ENCODE results near the gene MYO1C.
"Not testable (repeated sequence)": the region's sequence is repeated elsewhere in the genome, so short reads cannot be mapped to it uniquely, and the experiment has no call there.

MYO1C gene

DNA sequence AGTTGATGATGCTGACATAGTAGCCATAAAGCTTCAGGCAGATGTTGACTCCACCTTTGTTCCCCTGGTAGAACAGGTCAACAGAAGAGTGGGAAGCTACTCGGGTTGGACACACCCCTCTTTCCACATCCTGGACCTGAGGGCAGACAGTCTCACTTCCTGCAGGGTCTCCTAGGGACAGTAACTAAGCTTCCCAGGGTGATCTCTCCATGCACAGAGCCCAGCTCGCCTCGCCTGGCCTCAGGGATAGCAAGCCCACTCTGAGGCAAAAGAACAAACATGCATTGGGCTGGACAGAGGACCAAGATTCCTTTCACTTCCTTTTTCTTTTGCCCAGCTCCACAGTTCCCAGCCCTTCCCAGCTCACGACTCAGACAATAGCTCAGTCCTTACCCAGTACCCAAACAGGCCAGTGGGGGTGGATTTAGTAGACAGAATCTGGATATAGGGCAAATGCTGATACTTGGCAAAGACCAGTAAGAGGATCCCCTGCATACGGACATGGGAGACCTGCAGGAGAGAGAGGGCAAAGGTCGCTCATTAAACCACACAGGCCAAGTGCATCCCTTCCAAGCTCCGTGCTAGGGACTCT, 16.9 kb upstream of the MYO1C start:
- no peak for DNase-seq (ENCODE audit: low read depth in 4 of 4, low spot score in 1 of 4)

DNA sequence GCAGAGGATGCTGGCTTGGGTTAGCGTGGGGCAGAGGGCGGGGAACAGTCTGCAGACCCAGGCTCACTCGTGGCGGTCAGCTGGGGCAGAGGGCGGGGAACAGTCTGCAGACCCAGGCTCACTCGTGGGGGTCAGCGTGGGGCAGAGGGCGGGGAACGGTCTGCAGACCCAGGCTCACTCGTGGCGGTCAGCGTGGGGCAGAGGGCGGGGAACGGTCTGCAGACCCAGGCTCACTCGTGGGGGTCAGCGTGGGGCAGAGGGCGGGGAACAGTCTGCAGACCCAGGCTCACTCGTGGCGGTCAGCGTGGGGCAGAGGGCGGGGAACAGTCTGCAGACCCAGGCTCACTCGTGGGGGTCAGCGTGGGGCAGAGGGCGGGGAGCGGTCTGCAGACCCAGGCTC, 16.2 kb upstream of the MYO1C start:
- not testable (repeated sequence) for DNase-seq (ENCODE audit: low read depth in 4 of 4, low spot score in 1 of 4)

DNA sequence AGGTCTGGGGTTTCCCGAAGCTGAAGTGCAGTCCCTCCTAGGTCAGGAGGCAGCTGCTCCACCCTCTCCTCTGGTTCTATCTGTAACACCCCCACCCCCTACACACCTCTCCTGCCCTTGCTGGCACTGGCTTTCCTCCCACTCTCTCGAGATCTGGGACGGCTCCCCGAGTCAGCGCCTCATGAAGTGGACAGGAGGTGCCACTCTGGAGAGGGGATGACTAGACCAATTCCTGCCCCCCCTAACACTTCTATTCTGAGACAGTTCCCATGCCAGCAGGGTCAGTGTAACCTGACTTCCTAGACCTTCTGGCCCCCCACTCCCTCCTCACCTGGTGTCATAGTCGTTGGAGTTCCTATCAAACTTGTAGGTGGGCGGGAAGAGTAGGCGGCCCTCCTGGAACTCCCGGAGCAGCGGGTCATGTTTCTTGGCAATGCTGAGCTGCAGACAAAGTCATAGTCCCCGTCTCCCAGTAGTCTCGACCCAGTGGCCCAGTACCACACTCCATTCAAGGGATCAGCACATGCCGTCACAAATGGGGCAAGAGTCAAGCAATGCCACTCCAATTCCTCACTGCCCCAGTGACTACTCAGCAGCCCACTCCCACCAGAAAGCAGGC, 14.3 kb upstream of the MYO1C start:
- no peak for DNase-seq (ENCODE audit: low read depth in 4 of 4, low spot score in 1 of 4)

DNA sequence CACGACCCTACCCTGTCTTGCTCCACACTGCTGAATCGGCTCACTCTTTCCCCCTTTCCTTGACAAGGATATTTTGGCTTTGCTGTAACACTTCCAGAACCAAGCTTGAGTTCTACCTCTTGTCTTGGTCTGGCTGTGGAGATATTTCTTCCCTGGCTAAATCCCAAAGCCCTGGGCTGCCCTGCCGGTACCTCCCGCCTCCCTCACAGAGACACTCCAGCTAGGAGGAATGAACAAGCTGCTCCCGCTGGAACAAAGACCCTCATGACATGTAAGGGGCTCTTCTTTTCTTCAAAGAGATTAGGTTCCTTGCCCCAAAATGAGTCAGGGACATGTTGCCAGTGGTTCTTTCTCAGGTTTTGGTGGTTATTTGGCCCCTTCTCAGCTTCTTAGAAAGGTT, 13.1 kb upstream of the MYO1C start:
- DNase-seq (ENCODE audit: low read depth in 4 of 4, low spot score in 1 of 4) = no peak

DNA sequence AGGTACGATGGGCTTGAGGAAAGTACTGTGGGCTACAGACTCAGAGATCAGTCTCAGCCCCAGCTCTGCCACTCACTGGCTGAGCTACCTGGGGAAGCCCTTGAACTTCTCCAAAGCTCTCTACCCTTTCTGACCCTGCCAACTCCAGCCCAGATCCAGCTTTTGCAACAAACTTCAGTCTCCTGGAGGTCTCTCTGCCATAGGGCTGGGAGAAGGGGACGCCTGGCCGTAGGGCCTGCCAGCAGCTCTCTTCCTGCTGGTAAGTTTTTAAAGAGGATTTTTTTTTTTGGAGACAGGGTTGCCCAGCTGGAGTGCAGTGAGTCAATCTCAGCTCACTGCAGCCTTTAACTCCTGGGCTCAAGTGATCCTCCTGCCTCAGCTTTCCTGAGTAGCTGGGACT, 12.4 kb upstream of the MYO1C start:
- no peak for DNase-seq (ENCODE audit: low read depth in 4 of 4, low spot score in 1 of 4)

DNA sequence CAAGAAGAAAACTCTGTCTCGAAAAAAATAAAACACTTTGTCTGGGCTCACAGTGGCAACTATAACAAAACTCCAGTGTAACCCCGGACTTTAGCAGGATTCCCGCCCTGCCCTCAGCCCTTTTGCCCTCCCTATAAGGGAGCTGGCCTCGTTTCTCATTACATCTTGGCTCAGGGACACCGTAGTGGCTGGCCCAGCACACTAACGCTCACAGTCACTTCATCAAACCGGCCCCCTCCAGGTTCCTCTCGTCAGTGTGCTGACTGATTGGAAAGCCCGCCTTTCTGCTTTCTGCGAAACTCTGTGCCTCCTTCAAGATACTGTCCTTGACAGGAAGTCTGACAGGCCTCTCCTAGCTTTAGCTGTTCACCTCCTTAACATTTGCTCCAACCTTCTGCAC, 11.2 kb upstream of the MYO1C start:
- no peak for DNase-seq (ENCODE audit: low read depth in 4 of 4, low spot score in 1 of 4)

DNA sequence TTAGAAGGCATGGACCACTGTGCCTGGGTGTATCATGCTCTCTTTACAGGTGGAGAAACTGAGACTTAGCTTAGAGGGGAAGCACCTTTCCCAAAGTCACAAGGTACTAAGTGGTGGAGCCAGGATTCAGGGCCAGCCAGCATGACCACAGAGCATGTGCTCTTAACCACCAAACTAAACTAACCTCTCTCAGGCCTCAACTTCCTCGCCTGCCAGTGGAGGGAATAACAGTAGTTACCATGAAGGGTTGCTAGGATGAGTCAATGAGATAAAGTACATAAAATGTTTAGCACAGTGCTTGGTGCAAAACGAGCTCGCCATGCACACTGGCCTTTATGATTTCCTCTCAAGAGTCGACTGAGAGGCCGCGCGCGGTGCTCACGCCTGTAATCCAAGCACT, 6.4 kb upstream of the MYO1C start:
- no peak for DNase-seq (ENCODE audit: low read depth in 4 of 4, low spot score in 1 of 4)

DNA sequence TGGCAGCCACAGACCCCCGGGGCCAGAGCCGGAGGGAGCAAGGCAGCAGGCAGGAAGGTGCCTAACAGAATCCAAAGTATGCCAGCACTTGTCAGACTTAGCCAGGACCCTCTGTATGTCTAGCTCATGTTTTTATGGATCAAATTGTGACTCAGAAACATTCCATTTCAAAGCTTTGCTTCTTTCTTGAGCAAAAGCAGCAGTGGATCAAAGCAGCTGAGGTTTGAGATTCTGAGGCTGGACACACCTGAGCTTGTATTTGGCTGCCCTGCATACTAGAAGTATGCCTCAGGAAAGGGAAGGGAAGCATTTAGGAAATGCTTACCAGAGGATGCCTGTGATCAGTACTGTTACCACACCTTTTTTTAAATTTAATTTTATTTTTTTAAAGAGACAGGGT, 5.7 kb upstream of the MYO1C start:
- DNase-seq (ENCODE audit: low read depth in 4 of 4, low spot score in 1 of 4) = no peak

DNA sequence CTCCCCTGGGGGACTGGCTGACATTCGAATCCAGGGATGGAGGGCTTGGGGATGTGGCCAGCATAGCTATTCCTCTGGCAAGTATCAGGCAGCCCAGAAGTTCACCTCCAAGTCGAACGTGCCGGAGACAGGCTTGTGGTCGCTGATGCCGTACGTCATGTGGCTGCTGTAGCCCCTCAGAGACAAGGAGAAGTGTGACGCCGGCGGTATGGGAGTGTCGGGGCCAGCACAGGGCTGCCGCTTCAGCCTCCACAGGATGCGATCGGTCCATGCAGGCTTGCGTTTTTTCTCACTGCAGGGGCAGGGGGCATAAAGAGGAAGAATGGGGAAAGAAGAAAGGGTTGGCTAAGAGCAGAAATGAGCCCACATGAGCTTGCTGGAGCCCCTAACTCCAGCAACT, 5.3 kb upstream of the MYO1C start:
- no peak for DNase-seq (ENCODE audit: low read depth in 4 of 4, low spot score in 1 of 4)

DNA sequence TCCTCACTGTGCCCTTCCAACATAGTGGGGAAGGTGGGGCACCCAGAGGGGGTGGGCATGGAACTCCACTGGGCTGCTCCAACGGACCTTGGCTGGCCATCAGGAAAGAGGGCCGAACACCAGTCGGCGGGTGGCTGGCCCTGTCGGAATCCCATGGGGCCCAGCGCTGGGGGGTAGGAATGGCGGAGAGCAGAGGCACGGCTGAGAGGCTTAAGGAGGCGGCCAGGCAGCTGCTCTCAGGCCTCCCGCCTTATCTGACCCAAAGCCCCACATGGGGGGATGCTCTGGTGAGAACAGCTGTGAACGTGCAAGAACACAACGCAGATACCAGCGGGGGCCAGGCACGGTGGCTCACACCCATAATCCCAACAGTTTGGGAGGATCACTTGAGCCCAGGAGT, 4.4 kb upstream of the MYO1C start:
- DNase-seq (ENCODE audit: low read depth in 4 of 4, low spot score in 1 of 4) = no peak

DNA sequence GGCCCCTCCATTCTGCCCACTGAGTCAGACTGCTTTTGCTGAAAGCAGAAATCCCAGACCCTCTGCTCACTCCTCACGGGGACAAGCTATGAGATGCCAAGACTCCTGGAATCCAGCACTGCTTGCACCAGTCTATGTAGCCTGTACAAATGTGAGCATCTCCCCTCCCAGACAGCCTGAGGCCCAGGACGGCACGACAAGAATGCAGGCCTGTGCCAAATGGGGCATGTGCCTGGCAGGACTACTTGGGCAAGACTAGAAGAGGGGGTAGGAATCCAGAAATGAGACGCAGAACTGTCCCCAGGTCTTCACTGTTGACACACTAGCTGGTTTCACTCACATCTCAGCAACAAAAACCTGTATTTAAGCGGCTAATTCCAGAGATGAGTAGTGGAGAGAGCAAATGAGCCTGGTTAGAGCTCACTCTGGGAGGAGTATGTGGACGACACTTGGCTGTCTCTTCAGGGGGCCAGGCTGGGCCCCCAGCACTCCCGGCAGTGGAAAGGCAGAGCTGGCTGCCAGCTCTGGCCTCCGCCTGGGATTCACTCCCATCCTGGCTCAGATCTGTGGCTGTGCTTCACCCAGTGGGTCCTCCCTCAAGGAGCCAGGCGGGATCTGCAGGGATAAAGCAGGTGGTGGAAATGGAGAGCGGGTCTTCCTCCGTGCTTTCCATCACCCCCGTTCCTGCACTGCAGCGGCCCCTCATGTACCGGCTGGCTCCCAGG, 2.9 kb upstream of the MYO1C start:
- DNase-seq (ENCODE audit: low read depth in 4 of 4, low spot score in 1 of 4) = no peak

DNA sequence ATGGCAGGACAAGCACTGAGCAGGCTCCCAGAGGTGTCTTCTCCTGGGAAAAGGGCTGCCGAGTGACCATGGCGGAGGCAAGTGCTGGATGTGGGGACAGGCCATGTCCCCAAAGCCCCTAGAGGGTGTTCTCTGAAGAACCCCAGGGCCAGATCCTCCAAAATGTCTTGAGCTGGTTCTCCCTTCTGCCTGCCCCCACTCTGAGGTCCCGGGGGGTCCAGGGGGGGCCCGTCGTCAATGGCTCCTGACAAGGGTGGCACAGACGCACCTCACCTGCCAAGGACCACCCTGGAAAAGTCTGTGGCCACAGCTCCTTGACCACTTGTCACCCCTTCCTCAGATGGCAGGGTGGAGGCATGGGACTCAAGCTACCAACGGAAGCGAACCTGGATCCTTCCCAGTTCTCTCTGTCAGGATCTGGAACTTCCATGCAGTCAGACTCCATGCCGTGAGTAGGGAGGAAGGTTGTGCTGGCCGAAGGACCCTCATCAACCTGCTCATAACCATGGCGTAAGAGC, 2.3 kb upstream of the MYO1C start:
- no peak for DNase-seq (ENCODE audit: low read depth in 4 of 4, low spot score in 1 of 4)

DNA sequence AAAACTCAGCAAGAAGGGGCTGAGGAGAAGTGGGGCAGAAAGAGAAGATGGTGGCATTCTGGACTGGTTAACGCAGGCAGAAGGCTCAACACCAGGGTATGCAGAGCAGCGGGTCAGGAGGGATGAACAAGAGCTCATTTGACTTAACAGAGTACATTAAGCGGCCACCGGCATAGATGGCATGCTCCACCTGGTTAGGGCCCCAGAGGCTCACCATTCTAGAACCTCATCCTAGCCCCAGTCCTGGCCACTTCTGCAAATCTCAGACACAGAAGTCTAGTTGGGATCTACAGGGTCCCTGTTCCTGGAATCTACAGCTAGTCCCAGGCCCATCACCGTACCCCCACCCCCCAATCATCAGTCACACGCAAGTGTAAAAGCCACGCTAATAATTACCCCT, 1.7 kb upstream of the MYO1C start:
- no peak for DNase-seq (ENCODE audit: low read depth in 4 of 4, low spot score in 1 of 4)

DNA sequence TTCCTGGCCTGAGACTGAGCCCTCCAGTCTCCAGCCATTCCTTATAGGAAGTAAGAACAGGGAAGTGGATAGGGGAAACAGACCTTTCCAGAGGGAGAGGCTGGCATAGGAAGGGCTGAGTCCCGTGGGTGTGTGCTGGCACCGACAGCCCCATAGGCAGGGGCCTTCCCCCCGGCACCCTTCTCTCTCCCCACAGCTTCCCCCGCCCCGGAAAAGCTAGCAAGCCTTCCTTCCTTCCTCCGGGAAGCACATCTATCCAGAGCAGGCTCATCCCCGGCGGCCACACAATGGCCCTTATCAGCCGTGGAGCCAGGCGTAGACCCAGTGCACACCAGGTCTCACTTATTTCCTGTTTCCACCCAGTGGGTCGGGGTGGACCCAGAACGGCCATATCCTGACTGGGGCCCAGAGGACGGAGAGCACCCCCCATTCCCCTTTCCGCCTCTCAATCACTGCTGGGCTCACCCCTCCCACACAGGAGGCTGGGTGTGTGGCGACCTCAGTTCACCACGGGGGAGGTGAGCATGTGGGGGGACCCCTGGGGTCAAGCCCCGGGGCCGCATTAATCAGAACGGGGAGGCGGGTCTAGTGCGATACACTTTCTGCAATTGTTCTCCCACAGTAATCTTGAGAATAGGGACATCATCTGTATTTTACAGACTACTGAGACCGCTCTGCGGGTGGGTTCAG, 950 bp upstream of the MYO1C start:
- no peak for DNase-seq (ENCODE audit: low read depth in 4 of 4, low spot score in 1 of 4)

DNA sequence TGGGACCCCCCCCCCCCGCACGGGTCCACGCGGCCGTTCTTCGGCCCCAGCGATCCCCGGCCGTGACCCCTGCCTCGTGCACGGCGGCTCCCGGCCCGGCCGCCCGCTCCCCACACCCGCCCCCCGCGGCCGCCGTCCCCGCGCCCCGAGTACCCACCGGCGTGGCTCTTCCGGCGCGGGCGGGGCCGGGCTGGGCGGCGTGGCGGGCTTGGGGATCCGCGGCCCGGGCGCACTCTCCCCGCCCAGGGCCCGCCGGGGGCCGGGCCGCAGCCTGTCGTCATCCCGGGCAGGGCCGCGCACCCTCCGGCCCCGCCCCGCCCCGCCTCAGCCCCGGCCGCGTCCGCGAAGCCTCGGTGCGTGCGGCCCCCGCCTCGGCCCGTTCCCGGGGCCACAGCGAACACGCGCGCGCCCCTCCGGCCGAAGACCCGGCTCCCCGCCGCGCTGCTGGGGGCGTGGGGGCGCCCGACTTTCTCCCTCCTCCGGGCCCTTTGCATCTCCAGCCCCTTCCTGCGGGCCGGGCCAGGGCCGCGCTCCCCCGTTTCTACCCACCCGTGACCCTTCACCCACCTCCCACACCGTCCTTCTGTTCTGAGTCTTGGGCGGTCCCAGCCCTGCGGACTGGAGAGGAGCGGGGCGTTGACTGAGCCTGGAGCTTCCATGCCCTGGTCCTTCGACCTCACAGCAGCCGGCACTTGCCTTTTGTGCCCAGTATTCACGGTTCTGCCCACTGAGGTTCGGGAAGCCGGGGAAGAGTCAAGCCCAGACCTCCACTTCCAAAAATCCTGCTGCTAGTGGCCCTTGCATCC, 840 bp downstream of the MYO1C start:
- peak in 1 of 4 experiments; percentile 42 for DNase-seq (ENCODE audit: low read depth in 4 of 4, low spot score in 1 of 4)

DNA sequence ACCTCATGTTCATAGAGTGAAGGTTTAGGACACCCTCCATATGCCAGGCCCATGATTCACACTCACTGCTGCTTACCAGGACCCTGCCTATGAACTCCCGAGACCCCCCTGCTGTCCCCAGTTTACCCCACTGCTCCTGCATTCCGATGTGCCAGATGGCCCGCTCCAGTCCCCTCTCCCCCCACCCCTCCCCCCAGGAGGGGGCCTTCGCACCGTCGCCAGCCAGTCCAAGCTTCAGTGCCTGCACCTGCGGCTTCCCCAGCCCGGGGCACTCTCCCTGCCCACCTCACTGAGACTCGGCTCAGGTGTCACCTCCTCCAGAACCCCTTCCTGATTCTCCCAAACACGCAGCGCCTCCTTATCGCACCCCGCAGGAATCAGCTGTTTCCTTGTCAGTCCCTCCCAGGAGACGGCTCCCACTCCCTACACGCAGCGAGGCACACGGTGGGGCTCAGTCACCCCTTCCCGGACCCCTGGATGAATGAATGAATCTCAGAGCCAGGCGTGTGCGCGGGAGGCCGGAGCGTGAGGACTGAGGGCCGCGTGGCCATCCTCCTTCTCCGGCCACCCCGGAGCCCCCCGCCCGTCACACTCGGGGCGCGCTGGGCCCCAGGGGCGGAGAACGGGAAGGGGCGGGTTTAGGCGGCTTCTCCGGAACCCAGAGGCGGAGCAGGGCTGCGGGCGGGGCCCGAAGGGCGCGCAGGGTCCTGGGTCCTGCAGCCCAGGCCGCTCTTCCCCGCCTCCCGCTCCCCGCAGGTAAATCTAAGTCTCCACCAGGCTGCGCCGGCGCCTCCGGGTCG, 1.6 kb downstream of the MYO1C start:
- DNase-seq (ENCODE audit: low read depth in 4 of 4, low spot score in 1 of 4) = peak in 3 of 4 experiments; percentile 49 to 67 (median 62)

DNA sequence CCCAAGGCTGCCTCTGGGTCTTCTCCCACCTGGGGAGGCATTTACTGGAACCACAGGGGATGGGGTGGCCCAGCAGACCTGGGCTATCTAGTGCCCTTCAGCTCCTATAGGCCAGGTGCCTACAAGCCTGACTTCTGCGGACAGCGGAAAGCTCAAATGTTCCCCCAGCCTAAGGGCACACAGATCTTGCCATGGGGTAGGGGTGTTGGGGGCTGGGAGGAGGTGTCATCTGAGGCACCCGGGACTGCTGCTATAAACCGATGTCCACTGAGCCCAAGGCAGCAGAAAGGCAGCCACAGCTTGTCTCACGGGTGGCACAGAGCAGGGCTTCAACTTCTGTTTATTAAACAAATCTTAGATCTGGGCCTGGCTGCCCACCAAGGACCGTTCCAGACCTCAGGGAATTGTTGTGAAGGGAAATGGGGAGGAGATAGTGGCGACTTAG, 3.6 kb downstream of the MYO1C start:
- DNase-seq (ENCODE audit: low read depth in 4 of 4, low spot score in 1 of 4) = no peak

DNA sequence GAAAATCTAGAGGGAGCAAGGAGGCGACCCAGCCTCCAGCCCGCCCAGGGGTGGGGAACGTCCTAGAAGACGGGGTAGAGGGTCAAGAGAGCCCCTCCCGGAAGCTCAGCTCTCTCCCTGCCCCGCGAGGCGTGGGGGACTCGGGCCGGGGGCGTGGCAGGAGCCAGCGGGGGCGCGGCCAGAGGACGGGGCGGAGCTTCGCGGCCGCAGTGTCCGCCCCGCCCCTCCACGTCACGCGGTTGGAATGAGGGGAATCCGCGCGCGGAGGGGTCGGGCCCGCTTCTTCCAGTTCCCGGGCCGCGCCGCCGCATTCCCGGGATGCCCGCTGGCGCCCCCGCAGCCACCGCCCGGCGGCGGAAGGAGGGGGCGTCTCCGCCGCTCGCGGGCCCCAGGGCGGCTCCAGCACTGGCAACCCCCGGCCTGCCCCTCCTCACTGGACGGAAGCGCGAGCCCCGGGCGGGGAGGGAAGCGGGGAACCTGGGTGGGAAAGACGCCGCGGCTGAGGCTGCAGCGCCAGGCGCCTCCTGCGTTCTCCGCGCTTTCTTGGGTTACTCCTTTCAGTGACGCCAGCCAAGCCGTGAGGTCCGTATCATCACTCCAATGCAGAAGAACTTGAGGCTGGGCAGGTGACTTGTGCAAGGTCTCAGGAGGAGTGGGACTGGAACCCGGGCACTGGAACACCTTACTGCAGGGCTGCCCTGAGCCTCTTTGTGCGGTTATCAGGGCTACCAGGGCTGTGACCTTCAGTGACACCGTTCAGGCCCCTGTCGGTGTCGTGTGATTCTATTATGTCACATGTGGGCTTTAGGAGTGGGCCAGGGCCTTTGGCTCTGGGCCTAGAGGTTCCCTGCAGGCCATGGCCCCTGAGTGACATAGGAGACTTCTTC, 4.3 kb downstream of the MYO1C start:
- peak in 3 of 4 experiments; percentile 45 to 53 (median 47) for DNase-seq (ENCODE audit: low read depth in 4 of 4, low spot score in 1 of 4)

All from stimulated activated CD4-positive, alpha-beta T cell treated with anti-CD3 and anti-CD28 coated beads, Interleukin-1b, Interleukin-23, amount 100 ng/mL, for 24 hours (primary cell).